PC-9 (cell line): Measurements from ENCODE around the gene PDZD4. TPM values are rescaled to one million over a fixed set of nuclear protein-coding genes. Genes with fewer than 3 reads are reported as not detected.

Source experiments
- BruUV-seq: library from RNA; stranded (reverse); fragments of 400-500 nt; replicated peaks from 2 replicates; lab custom pipeline; 2021; lab: Mats Ljungman, UMichigan
- CTCF ChIA-PET: fragments of 300-600 bp; sonication (Branson Sonifier 250); formaldehyde crosslinking; loops from one replicate; lab custom pipeline; 2022; ENCODE audit warnings: antibody characterized with exemption; lab: Charles Lee
- POLR2A ChIA-PET: fragments of 300-600 bp; sonication (Branson Sonifier 250); formaldehyde crosslinking; loops from one replicate; lab custom pipeline; 2022; ENCODE audit warnings: antibody characterized with exemption; ENCODE audit not compliant: unreplicated experiment; lab: Charles Lee
- DNase-seq, 2 experiments: peaks; one replicate each; pipeline versions ENCODE4 v3.0.0 to v3.0.0-alpha.2; 2015 to 2022; ENCODE audit warnings: mixed read lengths in 1 of 2
- H2AFZ ChIP-seq: fragments of 200-600 bp; sonication (generic); 2 replicates; pipeline ENCODE4 v1.8.1; 2017; ENCODE audit warnings: antibody characterized with exemption
- H3F3A ChIP-seq: fragments of 200-600 bp; sonication (generic); 2 replicates; pipeline ENCODE4 v1.8.1; 2017; ENCODE audit warnings: antibody characterized with exemption, mild to moderate bottlenecking, low read depth; ENCODE audit not compliant: insufficient read depth
- H3K27ac ChIP-seq: fragments of 200-600 bp; sonication (generic); 2 replicates; pipeline ENCODE4 v1.6.1; 2016; ENCODE audit warnings: mixed run types
- H3K27me3 ChIP-seq: fragments of 200-600 bp; sonication (generic); 2 replicates; pipeline ENCODE4 v1.6.1; 2016; ENCODE audit warnings: low read depth, mixed run types; ENCODE audit not compliant: insufficient read depth
- H3K36me3 ChIP-seq: fragments of 200-600 bp; sonication (generic); 2 replicates; pipeline ENCODE4 v1.6.1; 2016; ENCODE audit warnings: low read depth, mixed run types
- H3K4me1 ChIP-seq: fragments of 200-600 bp; sonication (generic); replicated peaks from 2 replicates; pipeline ENCODE4 v1.6.1; 2016; ENCODE audit warnings: mixed run types; ENCODE audit not compliant: insufficient read depth
- H3K4me2 ChIP-seq: fragments of 200-600 bp; sonication (generic); 2 replicates; pipeline ENCODE4 v1.6.1; 2017; ENCODE audit warnings: mixed run types
- H3K4me3 ChIP-seq: fragments of 200-600 bp; sonication (generic); 2 replicates; pipeline ENCODE4 v1.6.1; 2016; ENCODE audit warnings: mixed run types
- H3K79me2 ChIP-seq: fragments of 200-600 bp; sonication (generic); 2 replicates; pipeline ENCODE4 v1.6.1; 2017; ENCODE audit warnings: low read depth, mixed run types
- H3K9me2 ChIP-seq: fragments of 200-600 bp; sonication (generic); 2 replicates; pipeline ENCODE4 v1.8.1; 2017; ENCODE audit warnings: mild to moderate bottlenecking; ENCODE audit not compliant: insufficient read depth
- H3K9me3 ChIP-seq: fragments of 200-600 bp; sonication (generic); 2 replicates; pipeline ENCODE4 v1.8.1; 2016; ENCODE audit warnings: low read depth; ENCODE audit not compliant: insufficient read depth
- H4K20me1 ChIP-seq: fragments of 200-600 bp; sonication (generic); 2 replicates; pipeline ENCODE4 v1.8.1; 2017; ENCODE audit not compliant: insufficient read depth
- CTCF ChIP-seq: fragments of 200-600 bp; sonication (generic); conservative IDR thresholded peaks from 2 replicates; pipeline ENCODE4 v1.6.1; 2017; ENCODE audit warnings: mixed run types, antibody characterized with exemption, mild to moderate bottlenecking, moderate library complexity
- EZH2 ChIP-seq: fragments of 200-600 bp; sonication (generic); IDR thresholded peaks from 2 replicates; pipeline ENCODE4 v1.8.0; 2017; ENCODE audit warnings: antibody characterized with exemption, low read depth
- intact Hi-C: fragments of 100-400 bp; cut with micrococcal nuclease; formaldehyde crosslinking; loops from one replicate; pipeline ENCODE4 v1.10.0; 2022; ENCODE audit not compliant: unreplicated experiment
- total RNA-seq: library from RNA; stranded (reverse); gene quantifications from 2 replicates; pipeline ENCODE4 v1.2.3, GENCODE V29; 2021

The PDZD4 gene
- total RNA-seq, 1 experiment from 2014 or later = 0.17 TPM

- intact Hi-C loops = no loop called here
- no peak overlapping the region for H3K27ac ChIP-seq
- H3K9me2 ChIP-seq = no peaks in the 10 kb centered on the region
- H3K36me3 ChIP-seq = no peaks in the 10 kb centered on the region
- H2AFZ ChIP-seq = no peak overlapping the region
- 0 out of 2 replicates have a peak, but pooled peaks cover 15% of the 10 kb centered on the region for H3K27me3 ChIP-seq
- H3K4me3 ChIP-seq = no peak overlapping the region
- BruUV-seq = no TSS peak
- no peaks in the 10 kb centered on the region for H3K9me3 ChIP-seq
- POLR2A ChIA-PET = no interaction called here
- no peak overlapping the region for H3K4me2 ChIP-seq
- CTCF ChIA-PET = no interaction called here
- no peaks in the 10 kb centered on the region for H4K20me1 ChIP-seq
- H3K79me2 ChIP-seq = no peaks in the 10 kb centered on the region
- no peaks in the 10 kb centered on the region for H3F3A ChIP-seq
- DNase-seq = no peak
- TF ChIP-seq EZH2 (no peak), CTCF (no peak)
- H3K4me1 ChIP-seq = no peaks in the 10 kb centered on the region
Observed at GRCh38 chrX:153805436-153805835, 24.9 kb downstream of the PDZD4 start.

- Histone ChIP-seq H3K36me3 (no peaks in the 10 kb centered on the region), H3K27ac (no peak overlapping the region), H3K27me3 (0 out of 2 replicates have a peak, but pooled peaks cover 8% of the 10 kb centered on the region), H3K9me3 (no peaks in the 10 kb centered on the region), H3K4me2 (no peak overlapping the region), H3K4me1 (no peaks in the 10 kb centered on the region), H3K9me2 (no peaks in the 10 kb centered on the region), H3K4me3 (no peak overlapping the region), H4K20me1 (no peaks in the 10 kb centered on the region), H2AFZ (no peak overlapping the region), H3K79me2 (no peaks in the 10 kb centered on the region), H3F3A (no peaks in the 10 kb centered on the region)
- POLR2A ChIA-PET = no interaction called here
- TF ChIP-seq EZH2 (no peak), CTCF (no peak)
- BruUV-seq = no TSS peak
- CTCF ChIA-PET = no interaction called here
- DNase-seq = no peak
- intact Hi-C loops = no loop called here
Observed at GRCh38 chrX:153804621-153805020, 25.7 kb downstream of the PDZD4 start.

- peaks cover 4% of the 10 kb centered on the region; the same call in 1 of the 2 replicates for H3F3A ChIP-seq
- no peaks in the 10 kb centered on the region for H3K79me2 ChIP-seq
- H3K27ac ChIP-seq = no peak overlapping the region
- H4K20me1 ChIP-seq = no peaks in the 10 kb centered on the region
- H3K4me3 ChIP-seq = no peak overlapping the region
- intact Hi-C loops = no loop called here
- H3K4me2 ChIP-seq = no peak overlapping the region
- H3K27me3 ChIP-seq = 0 out of 2 replicates have a peak, but pooled peaks cover 6% of the 10 kb centered on the region
- CTCF ChIA-PET = no interaction called here
- TF ChIP-seq CTCF (no peak), EZH2 (no peak)
- DNase-seq = no peak
- no peaks in the 10 kb centered on the region for H3K36me3 ChIP-seq
- POLR2A ChIA-PET = no interaction called here
- H3K9me2 ChIP-seq = no peaks in the 10 kb centered on the region
- H2AFZ ChIP-seq = no peak overlapping the region
- no peaks in the 10 kb centered on the region for H3K4me1 ChIP-seq
- no TSS peak for BruUV-seq
- no peaks in the 10 kb centered on the region for H3K9me3 ChIP-seq
Observed at GRCh38 chrX:153804100-153804595, 26.2 kb downstream of the PDZD4 start.
